Glomerular visceral epithelial cell (primary cell): ENCODE results near the gene GNA15.
A peak's percentile ranks its signal among the peaks of the same experiment; 100 is the strongest.
"Not testable (repeated sequence)": the region's sequence is repeated elsewhere in the genome, so short reads cannot be mapped to it uniquely, and the experiment has no call there.

Source experiments
- DNase-seq: peaks from one replicate; pipeline ENCODE4 v3.0.0-alpha.2; 2016; ENCODE audit errors: extremely low spot score

The GNA15 gene

GRCh38 chr19:3135961-3136683, at the start of gene GNA15:
Gene GNA15, plus strand, starts transcription at chr19:3136033. Its CDS starts 418 bp downstream, at chr19:3136451.
- no peak for DNase-seq

- no peak for DNase-seq
Measured at GRCh38 chr19:3087769-3088168, 48.1 kb upstream of the GNA15 start.

DNA sequence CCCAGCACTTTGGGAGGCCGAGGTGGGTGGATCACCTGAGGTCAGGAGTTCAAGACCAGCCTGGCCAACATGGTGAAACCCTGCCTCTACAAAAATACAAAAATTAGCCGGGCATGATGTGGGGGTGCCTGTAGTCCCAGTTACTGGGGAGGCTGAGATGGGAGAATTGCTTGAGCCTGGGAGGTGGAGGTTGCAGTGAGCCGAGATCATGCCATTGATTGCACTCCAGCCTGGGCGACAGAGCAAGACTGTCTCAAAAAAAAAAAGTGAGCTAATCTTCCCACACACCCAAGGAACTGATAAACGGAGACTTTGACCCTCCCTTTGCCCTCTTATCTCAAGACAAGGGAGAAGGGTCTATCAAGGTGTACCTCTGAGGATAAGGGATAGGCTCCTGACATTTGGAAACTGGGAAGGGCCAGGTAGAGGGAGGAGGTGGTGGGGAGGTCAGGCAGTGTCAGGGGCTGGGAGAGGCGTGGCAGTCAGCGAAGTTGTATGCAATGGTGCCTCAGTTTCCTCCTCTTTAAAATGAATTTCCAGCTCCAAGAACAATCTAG, 46.5 kb upstream of the GNA15 start:
- not testable (repeated sequence) for DNase-seq

DNA sequence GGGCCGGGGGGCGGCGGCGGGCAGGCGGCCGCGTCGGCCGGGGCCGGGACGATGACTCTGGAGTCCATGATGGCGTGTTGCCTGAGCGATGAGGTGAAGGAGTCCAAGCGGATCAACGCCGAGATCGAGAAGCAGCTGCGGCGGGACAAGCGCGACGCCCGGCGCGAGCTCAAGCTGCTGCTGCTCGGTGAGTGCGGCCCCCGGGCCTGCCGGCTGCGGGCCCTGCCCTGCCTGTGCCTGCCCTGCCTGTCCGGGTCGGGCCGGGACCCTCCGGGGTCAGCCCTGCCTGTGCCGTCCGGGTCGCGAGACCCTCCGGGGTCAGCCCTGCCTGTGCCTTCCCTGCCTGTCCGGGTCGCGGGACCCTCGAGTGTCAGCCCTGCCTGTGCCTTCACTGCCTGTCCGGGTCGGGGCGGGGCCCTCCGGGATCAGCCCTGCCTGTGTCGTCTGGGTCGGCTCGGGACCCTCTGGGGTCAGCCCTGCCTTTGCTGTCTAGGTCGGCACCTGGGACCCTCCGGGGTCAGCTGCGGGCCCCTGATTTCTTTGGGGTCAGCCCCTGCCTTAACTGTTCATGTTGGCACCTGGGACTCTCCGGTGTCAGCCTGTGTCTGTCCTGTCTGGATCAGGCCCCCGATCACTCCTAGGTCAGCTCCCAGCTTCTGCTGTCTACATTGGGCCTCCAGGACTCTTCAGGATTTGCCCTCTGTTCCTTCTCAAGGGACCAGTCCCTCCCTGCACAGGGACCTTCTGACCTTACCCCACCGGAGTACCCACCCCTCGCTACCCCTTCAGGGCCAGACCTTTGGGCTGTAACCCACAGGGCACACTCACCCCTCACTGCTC, 41.0 kb upstream of the GNA15 start:
- DNase-seq, result peak; percentile 37

- DNase-seq, result no peak
Measured at GRCh38 chr19:3095441-3096191, 40.2 kb upstream of the GNA15 start.

- DNase-seq, result no peak
Measured at GRCh38 chr19:3096267-3096901, 39.4 kb upstream of the GNA15 start.

GRCh38 chr19:3096902-3097326, 38.9 kb upstream of the GNA15 start:
- no peak for DNase-seq

DNA sequence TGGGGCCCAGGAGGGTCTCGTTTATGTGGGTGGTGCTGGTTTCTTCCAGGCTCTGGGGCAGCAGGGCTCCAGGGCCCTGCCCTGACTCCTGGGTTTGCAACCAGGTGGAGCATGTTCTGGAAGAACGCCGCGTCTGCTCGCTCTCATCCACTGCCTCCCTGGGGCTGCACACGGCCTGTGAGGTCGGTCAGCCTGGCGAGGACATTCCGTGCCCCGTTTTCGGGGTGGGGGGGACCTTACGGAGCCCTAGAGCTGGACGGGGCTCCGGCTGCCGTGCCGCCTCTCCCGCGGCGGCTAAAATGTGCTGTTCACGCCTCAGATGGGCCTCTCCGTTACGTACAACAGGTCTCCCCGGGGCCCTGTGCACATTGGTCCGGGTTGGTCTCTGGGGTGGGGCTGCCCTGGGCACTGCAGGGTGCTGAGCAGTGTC, 38.4 kb upstream of the GNA15 start:
- no peak for DNase-seq

- no peak for DNase-seq
Measured at GRCh38 chr19:3098141-3098514, 37.7 kb upstream of the GNA15 start.

DNA sequence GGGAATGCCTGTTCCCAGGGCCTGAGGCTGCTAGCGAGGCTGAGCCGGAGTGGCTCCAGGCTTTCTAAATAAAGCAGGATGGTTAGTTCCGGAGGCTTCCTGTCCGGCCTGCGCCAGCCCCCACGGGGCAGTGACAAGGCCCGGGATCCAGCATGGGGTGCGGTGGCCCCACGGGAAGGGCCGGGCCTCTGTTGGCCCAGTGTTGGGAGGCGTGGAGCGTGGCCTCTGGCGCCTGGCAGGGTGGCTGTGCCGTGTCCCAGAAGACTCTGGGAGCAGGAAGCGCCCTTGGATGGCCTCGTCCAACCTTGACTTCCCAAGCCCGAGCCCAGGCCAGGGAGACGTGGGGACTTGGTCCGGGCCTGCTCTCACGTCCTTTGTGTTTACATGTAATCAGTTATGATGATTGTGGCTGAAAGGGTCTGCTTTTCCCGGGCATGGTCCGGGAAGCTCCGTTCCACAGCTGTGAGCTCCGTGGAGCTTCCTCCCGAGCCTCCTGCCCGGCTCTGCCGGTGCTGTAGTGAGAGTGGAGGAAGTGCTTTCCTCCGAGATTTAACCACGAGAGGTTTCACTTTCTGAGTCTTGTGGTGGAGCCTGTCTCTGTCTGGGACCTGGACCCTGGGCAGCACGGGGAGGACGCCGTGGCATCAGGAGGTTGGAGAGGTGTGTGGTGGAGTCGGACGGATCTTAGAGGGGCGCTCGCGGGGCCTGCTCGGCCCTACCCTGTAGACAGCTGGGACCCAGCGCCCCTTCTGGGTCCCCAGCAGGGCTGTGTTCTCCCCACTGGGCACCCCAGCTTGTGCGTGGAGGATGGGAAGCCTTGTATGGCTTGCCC, 37.1 kb upstream of the GNA15 start:
- peak; percentile 27 for DNase-seq

DNA sequence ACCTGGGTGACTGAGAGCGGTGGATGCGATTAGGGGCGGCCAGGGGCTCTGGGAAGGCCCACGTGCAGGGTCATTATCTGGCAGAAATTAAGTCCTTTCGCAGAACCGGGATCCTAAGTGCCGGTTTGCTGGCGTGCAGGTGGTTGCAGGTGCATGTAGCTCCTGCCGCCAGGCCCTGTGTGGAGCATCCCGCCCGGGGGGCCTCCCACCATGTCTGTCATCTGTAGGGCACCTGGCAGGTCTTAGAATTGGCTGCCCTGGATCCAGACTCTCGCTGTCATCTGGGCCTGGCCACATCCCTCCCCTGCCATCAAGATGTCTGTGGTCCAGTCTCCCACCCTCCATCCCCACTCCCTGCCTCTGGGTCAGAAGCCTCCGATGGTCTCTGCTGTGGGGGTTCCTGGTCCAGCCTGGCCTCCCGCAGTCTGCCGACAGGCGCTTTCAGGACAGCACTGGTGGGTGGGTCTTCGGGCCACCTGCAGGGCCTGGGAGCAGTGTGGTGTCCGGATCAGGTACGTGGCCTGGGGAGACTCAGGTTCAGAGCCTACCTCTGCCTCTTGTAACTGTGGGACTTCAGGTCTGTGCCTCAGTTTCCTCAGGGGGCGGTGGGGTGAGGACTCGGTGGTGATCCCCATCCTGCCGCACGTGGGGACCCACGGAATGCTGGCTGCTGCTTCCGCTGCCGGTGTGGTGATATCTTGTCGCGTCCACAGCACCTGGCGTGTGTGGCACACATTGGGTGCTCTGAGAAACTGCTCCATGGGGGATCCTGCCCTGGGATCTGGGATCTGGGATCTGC, 36.3 kb upstream of the GNA15 start:
- no peak for DNase-seq

DNA sequence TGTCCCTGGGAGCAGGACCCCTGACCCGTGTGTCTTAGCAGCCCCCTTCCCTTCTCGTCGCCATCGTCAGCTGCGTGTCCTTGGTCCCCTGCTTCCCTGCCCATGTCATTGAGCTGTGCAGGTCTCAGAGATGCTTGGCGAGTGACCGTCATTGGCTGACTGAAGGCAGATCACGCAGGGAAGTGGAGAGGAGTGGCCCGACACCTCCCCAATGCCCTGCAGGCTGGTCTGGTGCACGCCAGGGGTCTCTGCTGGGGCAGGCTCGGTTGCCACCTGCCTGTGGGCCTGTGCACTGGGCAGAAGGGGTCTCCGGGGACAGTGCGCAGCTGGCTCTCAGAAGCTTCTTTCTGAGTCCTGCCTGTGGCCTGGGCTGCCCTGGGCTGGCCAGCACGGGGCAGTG, 35.5 kb upstream of the GNA15 start:
- DNase-seq, result no peak

- no peak for DNase-seq
Measured at GRCh38 chr19:3100747-3101730, 34.8 kb upstream of the GNA15 start.

DNA sequence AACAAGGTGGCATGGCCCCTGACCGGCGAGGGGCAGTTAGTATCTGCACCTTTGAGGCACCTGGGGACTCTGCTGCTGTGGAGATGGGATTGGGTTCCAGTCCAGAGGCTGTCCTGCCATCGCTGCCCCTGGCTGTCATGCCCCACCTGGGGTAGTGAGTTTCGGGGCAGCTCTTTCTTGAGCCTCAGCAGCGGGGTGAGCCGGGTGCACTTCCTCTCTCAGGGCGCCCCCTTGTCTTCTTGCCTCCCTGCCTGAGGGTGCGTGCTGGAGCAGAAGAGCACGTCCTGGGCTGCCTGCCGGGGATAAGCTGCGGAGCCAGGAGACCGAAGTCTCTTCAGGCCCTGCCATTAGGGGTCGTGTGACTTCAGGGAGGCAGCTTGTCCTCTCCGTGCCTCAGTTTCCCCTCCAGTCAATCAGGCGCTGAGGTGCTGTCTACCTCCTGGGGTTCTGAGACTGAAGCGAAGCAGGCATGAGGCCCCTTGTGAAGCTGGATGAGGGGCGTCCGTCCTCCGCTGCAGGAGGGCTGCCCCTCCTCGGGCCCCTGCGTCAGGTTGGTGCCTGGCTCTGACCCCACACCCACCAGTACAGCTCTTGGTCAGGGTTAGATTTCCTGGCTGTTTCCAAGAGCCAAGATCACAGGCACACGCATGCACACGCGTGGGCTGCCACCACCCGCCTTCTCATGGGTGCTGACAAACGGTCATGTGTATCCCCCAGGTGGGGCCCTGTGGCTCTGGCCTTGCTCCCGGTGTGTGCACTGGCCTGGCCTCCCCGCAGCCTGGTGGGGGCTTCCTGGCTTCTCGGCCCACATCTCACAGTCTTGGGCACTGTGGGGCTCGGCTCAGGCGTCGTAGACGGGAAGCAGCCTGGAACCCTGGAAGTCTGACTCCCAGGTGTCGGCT, 33.3 kb upstream of the GNA15 start:
- no peak for DNase-seq

DNA sequence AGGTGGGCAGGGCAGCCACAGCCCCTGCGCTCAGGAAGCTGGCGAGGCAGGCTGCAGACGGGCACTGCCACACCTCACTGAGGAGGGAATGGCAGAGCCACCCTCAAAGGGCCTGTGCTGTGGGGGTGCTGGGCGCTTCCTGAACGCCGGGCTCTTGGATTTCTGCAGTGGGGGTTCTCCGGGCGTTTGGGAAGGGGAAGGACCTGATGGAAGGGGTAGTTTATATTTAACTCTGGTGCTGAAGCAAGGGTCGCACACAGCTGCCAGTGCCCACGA, 31.2 kb upstream of the GNA15 start:
- no peak for DNase-seq

GRCh38 chr19:3105641-3106508, 30.0 kb upstream of the GNA15 start:
- no peak for DNase-seq
